Frontal cortex (tissue), 4 donors: ENCODE measurements around the gene JCAD. TPM values are rescaled to one million over a fixed set of nuclear protein-coding genes. Genes with fewer than 3 reads are reported as not detected.
"Not testable (repeated sequence)": the region's sequence is repeated elsewhere in the genome, so short reads cannot be mapped to it uniquely, and the experiment has no call there.

Experiments used
- DNase-seq, 2 donors: peaks; one replicate each; pipeline ENCODE4 v3.0.0; 2012; ENCODE audit warnings: low spot score in 2 of 2
- FAIRE-seq: peaks from 2 replicates; lab custom pipeline; 2012; peaks lifted over from hg19 to GRCh38; lab: Jason Lieb, UNC
- total RNA-seq: library from RNA; depleted of rRNA; stranded (reverse); fragments of >200 nt; gene quantifications from one replicate; pipeline ENCODE4 v1.2.3, GENCODE V29; 2014
- donor health status: control.
- donor health status: control.
- donor health status: control.

Gene JCAD
- total RNA-seq, 1 donor from 2014 or later: 10.2 TPM

GRCh38 chr10:30000802-30001571 lies 58.4 kb downstream of the JCAD start:
- FAIRE-seq: no peak
- DNase-seq: peak in 1 of 2 donors; percentile 24

DNA sequence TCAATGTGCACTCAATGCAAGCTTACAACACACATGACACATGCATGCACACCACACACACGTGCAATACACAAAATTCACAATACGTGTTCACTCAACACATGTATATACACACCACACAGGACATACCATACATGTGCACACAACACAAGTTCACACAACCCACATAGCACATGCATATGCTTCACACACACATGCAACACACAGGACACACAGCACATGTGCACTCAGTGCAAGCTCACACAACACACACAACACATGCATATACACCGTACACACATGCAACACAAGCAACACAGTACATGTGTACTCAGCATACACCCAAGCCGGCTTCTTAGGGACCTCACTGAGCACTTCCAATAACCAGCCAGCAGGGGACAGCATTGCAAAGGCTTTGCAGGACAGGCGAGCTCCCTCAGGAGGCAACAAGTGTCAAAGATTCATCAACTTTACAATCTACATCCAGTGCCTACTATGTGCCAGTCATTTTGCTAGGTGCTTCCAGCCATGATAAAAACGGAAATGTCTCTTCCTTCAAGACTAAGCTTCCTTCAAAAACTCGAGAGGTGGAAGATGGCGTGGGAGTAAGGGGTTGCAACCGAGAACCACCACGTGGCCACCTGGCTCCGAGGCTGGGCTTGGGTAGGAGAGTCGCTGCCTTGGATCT lies 61.1 kb downstream of the JCAD start:
- peak; percentile 42 to 74 for DNase-seq
- no peak for FAIRE-seq

- FAIRE-seq (no peak), DNase-seq (no peak)
Measured at GRCh38 chr10:29994811-29995210, 64.6 kb downstream of the JCAD start.

- DNase-seq (no peak), FAIRE-seq (no peak)
Measured at GRCh38 chr10:29993319-29993915, 66.0 kb downstream of the JCAD start.

DNA sequence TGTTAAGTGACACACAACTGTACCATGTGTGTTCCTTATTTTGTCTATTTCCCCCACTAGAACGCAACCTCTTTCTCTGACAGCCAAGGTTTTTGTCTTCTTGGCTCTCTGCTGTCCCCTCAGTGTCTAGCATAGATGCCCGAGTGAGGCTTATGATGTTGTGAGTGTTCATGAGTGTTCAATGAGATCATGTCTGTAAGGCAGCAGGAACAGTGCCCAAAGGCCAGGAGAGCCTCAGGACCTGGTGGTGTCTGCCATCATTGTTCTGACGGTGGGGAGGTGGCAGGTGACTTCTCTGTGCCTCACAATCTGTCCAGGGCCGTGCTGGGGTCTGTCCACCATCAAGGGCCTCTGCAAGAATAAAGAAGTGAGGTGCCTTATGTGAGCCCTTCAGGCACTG lies 66.5 kb downstream of the JCAD start:
- DNase-seq (no peak), FAIRE-seq (no peak)

- FAIRE-seq: no peak
- no peak for DNase-seq
Measured at GRCh38 chr10:29991382-29991781, 68.0 kb downstream of the JCAD start.

DNA sequence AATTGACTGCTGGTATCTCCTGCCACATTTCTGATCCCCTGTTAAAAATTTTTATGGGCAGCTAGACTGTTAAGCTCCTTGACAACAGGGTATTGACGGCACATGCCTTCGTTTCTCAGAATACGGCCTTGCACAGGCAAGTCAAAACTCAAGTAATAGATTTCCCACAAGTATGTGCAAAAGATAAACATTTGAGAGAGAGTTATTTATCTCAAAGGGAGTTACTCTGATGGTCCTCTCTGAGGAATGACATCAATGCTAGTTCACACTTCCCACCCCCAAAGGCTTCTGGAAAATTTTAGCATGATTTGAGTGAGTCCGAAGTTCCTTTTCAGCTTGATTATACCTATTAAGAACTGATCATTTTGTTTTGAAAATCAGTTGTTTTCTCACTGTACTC lies 71.9 kb downstream of the JCAD start:
- DNase-seq (no peak), FAIRE-seq (no peak)

- FAIRE-seq: no peak
- DNase-seq: no peak
Measured at GRCh38 chr10:29982997-29983648, 76.3 kb downstream of the JCAD start.

GRCh38 chr10:29981510-29981909 lies 77.9 kb downstream of the JCAD start:
- FAIRE-seq (no peak), DNase-seq (no peak)

DNA sequence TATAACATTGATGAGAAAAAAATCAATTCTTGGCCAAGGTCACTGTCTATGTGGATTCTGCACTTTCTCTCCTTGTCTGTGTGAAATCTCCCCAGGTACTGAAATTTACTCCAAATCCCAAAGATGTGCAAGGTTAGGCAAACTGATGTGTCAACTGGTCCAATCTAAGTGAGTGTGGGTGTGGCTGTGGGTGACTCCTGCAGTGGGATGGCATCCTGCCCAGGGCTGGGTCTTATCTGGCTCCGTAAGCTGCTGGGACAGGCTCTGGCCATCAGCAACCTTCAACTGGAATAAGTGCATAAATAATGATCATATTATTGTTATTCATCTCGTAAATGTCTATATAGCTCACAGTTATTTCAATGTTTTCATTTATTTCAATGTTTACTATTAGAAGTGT lies 79.3 kb downstream of the JCAD start:
- DNase-seq (no peak), FAIRE-seq (no peak)

DNA sequence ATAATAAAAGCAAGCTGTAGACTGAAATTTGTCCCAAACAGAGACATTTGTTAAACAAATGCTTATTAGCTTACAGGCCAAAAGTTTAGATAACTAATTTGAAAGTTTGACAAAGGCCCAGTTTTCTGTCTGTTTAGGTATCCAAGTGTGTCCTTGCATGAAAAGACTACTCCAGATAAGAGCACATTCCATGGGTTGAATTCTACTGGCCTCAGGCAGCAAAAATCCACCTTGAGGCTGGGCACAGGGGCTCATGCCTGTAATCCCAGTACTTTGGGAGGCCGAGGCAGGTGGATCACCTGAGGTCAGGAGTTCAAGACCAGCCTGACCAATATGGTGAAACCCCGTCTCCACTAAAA lies 80.0 kb downstream of the JCAD start:
- FAIRE-seq, DNase-seq: not testable (repeated sequence)

GRCh38 chr10:29977171-29977570 lies 82.2 kb downstream of the JCAD start:
- DNase-seq (no peak), FAIRE-seq (no peak)

- no peak for DNase-seq
Measured at GRCh38 chr10:29976134-29976533, 83.3 kb downstream of the JCAD start.

DNA sequence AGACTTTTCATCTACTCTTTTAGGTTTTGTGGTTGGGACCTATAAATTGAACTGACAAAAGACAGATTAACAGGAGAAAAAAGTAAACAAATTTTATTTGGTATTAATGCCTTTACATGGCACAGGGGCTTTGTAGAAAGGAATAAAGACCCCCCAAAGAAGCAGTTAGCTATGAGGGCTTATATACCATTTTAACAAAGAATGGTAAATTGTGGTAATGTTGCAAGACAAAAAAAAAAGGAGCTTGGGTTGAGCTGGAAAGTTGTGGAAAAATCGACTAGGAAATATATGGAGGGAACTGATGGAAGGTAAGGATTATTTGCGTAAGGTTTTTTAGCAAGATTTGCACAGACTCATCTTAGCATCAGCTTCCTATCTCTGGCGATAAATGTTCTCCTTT lies 84.6 kb downstream of the JCAD start:
- FAIRE-seq: no peak

More at GRCh38 chr10:29976134-29976533, 83.3 kb downstream of the JCAD start:
- FAIRE-seq: no peak

GRCh38 chr10:29973921-29974320 lies 85.5 kb downstream of the JCAD start:
- no peak for FAIRE-seq
- no peak for DNase-seq

More for the DNA sequence above, 84.6 kb downstream of the JCAD start:
- no peak for DNase-seq

GRCh38 chr10:29970576-29970975 lies 88.8 kb downstream of the JCAD start:
- DNase-seq: no peak
- FAIRE-seq: no peak

- DNase-seq (no peak), FAIRE-seq (no peak)
Measured at GRCh38 chr10:29970012-29970396, 89.4 kb downstream of the JCAD start.

DNA sequence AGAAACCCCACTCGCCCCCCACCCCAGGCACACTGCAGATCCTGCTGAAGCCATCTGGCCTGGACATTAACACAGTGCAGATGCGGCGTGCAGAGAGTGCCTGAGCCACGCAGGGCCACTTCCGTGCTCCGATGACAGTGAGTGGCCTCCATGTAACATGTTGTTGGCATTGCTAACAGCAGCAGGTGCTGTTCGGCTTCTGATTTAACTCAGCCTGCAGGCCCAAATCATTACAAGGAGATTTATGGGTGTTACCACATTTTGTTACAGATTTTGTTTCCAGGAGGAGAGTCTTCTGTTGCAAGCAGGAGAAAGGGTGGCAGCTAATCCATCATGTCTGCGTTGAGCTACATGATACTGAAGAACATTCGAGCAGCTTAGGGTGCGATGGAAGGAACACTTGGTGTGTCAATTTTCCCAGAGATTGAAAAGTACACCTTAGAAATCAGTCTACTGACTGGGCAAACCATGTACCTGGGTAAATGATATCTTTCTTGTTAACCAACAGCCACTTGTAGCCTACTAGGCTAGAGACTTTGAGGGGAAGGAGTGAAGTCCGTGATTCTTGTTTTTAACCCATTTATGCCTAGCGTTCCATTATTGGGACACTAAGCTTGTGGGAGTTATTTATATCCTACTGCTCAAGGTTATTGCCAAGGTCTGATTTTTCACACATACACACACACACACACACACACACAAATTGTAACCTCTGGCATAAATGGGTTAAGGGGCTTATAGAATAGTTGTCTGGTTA lies 90.0 kb downstream of the JCAD start:
- no peak for FAIRE-seq
- no peak for DNase-seq

DNA sequence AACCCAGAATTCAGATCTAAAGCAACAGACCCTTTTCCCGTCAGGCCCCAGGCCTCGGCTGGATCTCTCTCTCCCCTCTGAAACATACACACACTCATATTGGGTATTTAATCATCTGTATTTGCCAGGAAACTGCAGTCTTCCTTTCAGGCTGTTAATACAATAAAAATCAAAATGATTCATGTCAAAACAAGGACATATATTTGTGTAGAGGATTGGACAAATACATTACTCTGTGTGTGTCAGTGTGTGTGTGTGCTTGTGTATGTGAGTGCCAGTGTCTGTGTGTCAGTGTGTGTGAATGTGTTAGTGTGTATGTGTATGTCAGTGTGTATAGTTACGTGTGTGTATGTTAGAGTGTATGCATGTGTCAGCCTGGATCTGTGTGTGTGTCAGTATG lies 90.8 kb downstream of the JCAD start:
- DNase-seq: no peak
- FAIRE-seq: no peak

DNA sequence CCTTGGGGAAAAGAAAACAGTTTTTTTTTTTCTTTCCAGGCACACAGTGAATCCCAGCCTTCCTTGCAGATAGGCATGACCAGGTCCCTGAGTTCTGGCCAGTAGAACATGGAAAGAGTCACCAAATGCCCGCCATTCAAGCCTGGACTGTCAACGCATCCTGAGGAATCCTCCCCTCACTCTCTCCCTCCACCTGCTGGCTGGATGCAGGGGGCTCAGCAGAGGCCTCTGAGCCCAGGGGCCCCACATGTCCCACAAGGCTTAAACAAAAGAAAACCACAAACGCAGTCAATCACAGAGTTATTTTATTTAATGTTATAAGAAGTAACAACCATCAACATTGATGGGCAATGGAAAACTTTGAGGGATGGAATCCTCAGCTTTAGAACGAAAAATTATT lies 93.1 kb downstream of the JCAD start:
- no peak for FAIRE-seq
- no peak for DNase-seq
